HFFc6 (cell line): ENCODE measurements around the gene LAMTOR3. TPM values are rescaled to one million over a fixed set of nuclear protein-coding genes. Genes with fewer than 3 reads are reported as not detected.

ENCODE experiments used
- DNase-seq: peaks from one replicate; pipeline ENCODE4 v3.0.0-alpha.2; 2018
- H3K27ac Mint-ChIP-seq: 2 replicates; pipeline ENCODE4 v1.8.0; 2020; ENCODE audit warnings: mild to moderate bottlenecking, mixed read lengths
- H3K27me3 Mint-ChIP-seq: 2 replicates; pipeline ENCODE4 v1.8.0; 2021; ENCODE audit warnings: mild to moderate bottlenecking, moderate library complexity, mixed read lengths; ENCODE audit not compliant: insufficient read depth
- H3K36me3 Mint-ChIP-seq: 2 replicates; pipeline ENCODE4 v1.8.0; 2021; ENCODE audit warnings: low read depth, mixed read lengths
- H3K4me1 Mint-ChIP-seq: 2 replicates; pipeline ENCODE4 v1.8.0; 2020; ENCODE audit warnings: low read depth, mixed read lengths
- H3K4me3 Mint-ChIP-seq: 2 replicates; pipeline ENCODE4 v1.8.0; 2020; ENCODE audit warnings: mild to moderate bottlenecking, moderate library complexity, mixed read lengths
- H3K9me3 Mint-ChIP-seq: 2 replicates; pipeline ENCODE4 v1.8.0; 2020; ENCODE audit warnings: mild to moderate bottlenecking, mixed read lengths
- CTCF ChIP-seq: fragments of 200-600 bp; sonication (generic); IDR thresholded peaks from 2 replicates; pipeline ENCODE4 v1.5.0; 2021; ENCODE audit warnings: antibody characterized with exemption, mild to moderate bottlenecking
- total RNA-seq, 6 experiments: library from RNA; stranded (reverse); fragmentation: NEBNext Ultra II Directional; extraction: Animal tissue kit (Norgen Biotek cat#: 25700); gene quantifications; 2 replicates in 1 of 6; 3 replicates in 5 of 6; pipeline ENCODE4 v1.2.3, GENCODE V29; 2021

Gene LAMTOR3
- total RNA-seq, 6 experiments from 2014 or later, result 23.7 to 34.6 (median 26.8) TPM

- Mint-ChIP-seq H3K36me3 (peaks cover 25% of the 10 kb centered on the region; the same call in 1 of the 2 replicates), H3K4me1 (peaks cover 49% of the 10 kb centered on the region), H3K27ac (peak overlapping the region; percentile 96), H3K4me3 (peak overlapping the region; percentile 99), H3K9me3 (no peaks in the 10 kb centered on the region), H3K27me3 (peaks cover 4% of the 10 kb centered on the region; the same call in 1 of the 2 replicates)
- DNase-seq, result no peak
- TF ChIP-seq CTCF, result no peak
Observed at GRCh38 chr4:99893029-99893428, 1.2 kb downstream of the LAMTOR3 start.

- Mint-ChIP-seq H3K9me3 (no peaks in the 10 kb centered on the region), H3K4me1 (peaks cover 59% of the 10 kb centered on the region), H3K27ac (no peak overlapping the region), H3K4me3 (no peak overlapping the region), H3K27me3 (peaks cover 4% of the 10 kb centered on the region), H3K36me3 (peaks cover 25% of the 10 kb centered on the region; the same call in 1 of the 2 replicates)
- TF ChIP-seq CTCF, result no peak
- DNase-seq, result no peak
Observed at GRCh38 chr4:99891351-99891750, 2.9 kb downstream of the LAMTOR3 start.

- no peaks in the 10 kb centered on the region; the same call in 1 of the 2 replicates for H3K27me3 Mint-ChIP-seq
- TF ChIP-seq CTCF, result no peak
- no peak for DNase-seq
- H3K27ac Mint-ChIP-seq, result peak overlapping the region; percentile 49; the same call in 1 of the 2 replicates
- peaks cover 8% of the 10 kb centered on the region; the same call in 1 of the 2 replicates for H3K36me3 Mint-ChIP-seq
- peaks cover 42% of the 10 kb centered on the region for H3K4me1 Mint-ChIP-seq
- no peak overlapping the region for H3K4me3 Mint-ChIP-seq
- no peaks in the 10 kb centered on the region for H3K9me3 Mint-ChIP-seq
Observed at GRCh38 chr4:99887837-99888236, 6.4 kb downstream of the LAMTOR3 start.

- Mint-ChIP-seq H3K9me3 (no peaks in the 10 kb centered on the region), H3K27ac (peak overlapping the region; percentile 53), H3K36me3 (peaks cover 4% of the 10 kb centered on the region; the same call in 1 of the 2 replicates), H3K27me3 (no peaks in the 10 kb centered on the region; the same call in 1 of the 2 replicates), H3K4me3 (no peak overlapping the region), H3K4me1 (peaks cover 30% of the 10 kb centered on the region)
- TF ChIP-seq CTCF, result no peak
- DNase-seq, result no peak
Observed at GRCh38 chr4:99886146-99886545, 8.1 kb downstream of the LAMTOR3 start.

GRCh38 chr4:99885687-99886086 lies 8.5 kb downstream of the LAMTOR3 start:
- peaks cover 4% of the 10 kb centered on the region; the same call in 1 of the 2 replicates for H3K36me3 Mint-ChIP-seq
- peak overlapping the region; percentile 53 for H3K27ac Mint-ChIP-seq
- no peak for DNase-seq
- no peaks in the 10 kb centered on the region for H3K9me3 Mint-ChIP-seq
- H3K4me3 Mint-ChIP-seq, result no peak overlapping the region
- TF ChIP-seq CTCF, result no peak
- no peaks in the 10 kb centered on the region; the same call in 1 of the 2 replicates for H3K27me3 Mint-ChIP-seq
- H3K4me1 Mint-ChIP-seq, result peaks cover 25% of the 10 kb centered on the region
